Smooth muscle cell (in vitro differentiated cells): ENCODE results near the gene SNX7. TPM values are rescaled to one million over a fixed set of nuclear protein-coding genes. Genes with fewer than 3 reads are reported as not detected.

ENCODE experiments used
- DNase-seq: peaks from one replicate; lab custom pipeline; 2025; ENCODE audit not compliant: unreplicated experiment; lab: John Stamatoyannopoulos, UW
- H2AFZ ChIP-seq: fragments of 200-600 bp; sonication (generic); 2 replicates; pipeline ENCODE4 v1.6.0; 2016; ENCODE audit warnings: antibody characterized with exemption, low read depth, mild to moderate bottlenecking
- H3F3A ChIP-seq: fragments of 200-600 bp; sonication (generic); 2 replicates; pipeline ENCODE4 v1.6.0; 2017; ENCODE audit warnings: antibody characterized with exemption, low read depth
- H3K27ac ChIP-seq: fragments of 200-600 bp; sonication (generic); 2 replicates; pipeline ENCODE4 v1.5.1; 2016; ENCODE audit warnings: low read depth, mild to moderate bottlenecking
- H3K27me3 ChIP-seq: fragments of 200-600 bp; sonication (generic); 2 replicates; pipeline ENCODE4 v1.6.1; 2016; ENCODE audit warnings: low read depth, mild to moderate bottlenecking
- H3K36me3 ChIP-seq: fragments of 200-600 bp; sonication (generic); 2 replicates; pipeline ENCODE4 v1.5.1; 2016; ENCODE audit warnings: low read depth
- H3K4me1 ChIP-seq: fragments of 200-600 bp; sonication (generic); 2 replicates; pipeline ENCODE4 v1.5.1; 2016; ENCODE audit warnings: low read depth
- H3K4me2 ChIP-seq: fragments of 200-600 bp; sonication (generic); 2 replicates; pipeline ENCODE4 v1.6.0; 2016; ENCODE audit warnings: mild to moderate bottlenecking
- H3K4me3 ChIP-seq: fragments of 200-600 bp; sonication (generic); 2 replicates; pipeline ENCODE4 v1.5.1; 2016; ENCODE audit warnings: mild to moderate bottlenecking
- H3K79me2 ChIP-seq: fragments of 200-600 bp; sonication (generic); 2 replicates; pipeline ENCODE4 v1.6.0; 2016; ENCODE audit warnings: low read depth, mild to moderate bottlenecking
- H3K9ac ChIP-seq: fragments of 200-600 bp; sonication (generic); 2 replicates; pipeline ENCODE4 v1.6.0; 2016; ENCODE audit warnings: low read depth
- H3K9me3 ChIP-seq: fragments of 200-600 bp; sonication (generic); replicated peaks from 2 replicates; pipeline ENCODE4 v1.5.1; 2016; ENCODE audit warnings: low read depth
- H4K20me1 ChIP-seq: fragments of 200-600 bp; sonication (generic); 2 replicates; pipeline ENCODE4 v1.6.0; 2016; ENCODE audit warnings: low read depth
- CTCF ChIP-seq: fragments of 200-600 bp; sonication (generic); IDR thresholded peaks from 2 replicates; pipeline ENCODE4 v1.5.1; 2017; ENCODE audit warnings: borderline replicate concordance, mild to moderate bottlenecking, antibody characterized with exemption; ENCODE audit not compliant: insufficient read depth, poor library complexity, severe bottlenecking
- WGBS: methylation state at CpG from one replicate; pipeline ENCODE4 v1.1.7; 2016; ENCODE audit warnings: low lambda C conversion rate; 5-methylcytosine and 5-hydroxymethylcytosine counted together
- polyA plus RNA-seq: library from polyadenylated mRNA; unstranded; fragments of >200 nt; fragmentation: Nextera tagmentation; extraction: Ambion mirVana; gene quantifications from 2 replicates; pipeline ENCODE4 v1.2.1, GENCODE V29; 2016
- total RNA-seq: library from RNA; depleted of rRNA; stranded (reverse); fragments of >200 nt; gene quantifications from 2 replicates; pipeline ENCODE4 v1.2.3, GENCODE V29; 2014

SNX7 gene
- total and polyA plus RNA-seq, 2 experiments from 2014 or later: 40.0 to 46.0 TPM

- Histone ChIP-seq H3K27me3 (no peaks in the 10 kb centered on the region), H3K36me3 (no peaks in the 10 kb centered on the region), H3K4me3 (no peak overlapping the region), H4K20me1 (no peaks in the 10 kb centered on the region), H3K4me2 (no peak overlapping the region), H3K4me1 (no peaks in the 10 kb centered on the region), H2AFZ (no peak overlapping the region), H3K9me3 (no peaks in the 10 kb centered on the region), H3K79me2 (no peaks in the 10 kb centered on the region), H3K27ac (no peak overlapping the region), H3F3A (no peaks in the 10 kb centered on the region), H3K9ac (no peak overlapping the region)
- 89% methylated on average over 2 of the region's 2 CpGs for WGBS
- no peak for TF ChIP-seq CTCF
- DNase-seq: no peak
Observed at GRCh38 chr1:98781906-98782305, 120.4 kb downstream of the SNX7 start.

DNA sequence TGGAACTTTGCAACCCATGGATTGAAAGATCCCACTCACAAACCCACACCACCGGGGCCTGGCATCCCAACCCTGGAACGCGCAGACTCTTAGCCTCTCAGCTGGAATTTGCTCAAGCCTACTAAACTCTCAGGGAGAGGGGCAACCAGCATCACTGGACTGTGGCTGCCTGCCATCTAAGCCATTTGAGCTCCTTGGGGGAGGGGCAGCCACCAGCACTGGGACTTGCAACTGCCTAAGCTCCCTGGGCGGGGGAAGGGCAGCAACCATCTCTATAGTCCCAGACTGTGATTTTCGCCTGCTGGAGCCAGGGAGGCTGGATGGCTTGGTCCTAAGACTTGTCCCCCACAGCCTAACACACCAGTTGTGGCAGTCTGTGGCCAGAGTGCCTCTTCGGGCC lies 122.3 kb downstream of the SNX7 start:
- no peaks in the 10 kb centered on the region for H3K9me3 ChIP-seq
- no peaks in the 10 kb centered on the region for H3K27me3 ChIP-seq
- H3K9ac ChIP-seq: no peak overlapping the region
- H3K36me3 ChIP-seq: no peaks in the 10 kb centered on the region
- H3F3A ChIP-seq: no peaks in the 10 kb centered on the region
- no peak for DNase-seq
- no peaks in the 10 kb centered on the region for H3K79me2 ChIP-seq
- no peaks in the 10 kb centered on the region for H4K20me1 ChIP-seq
- H3K4me1 ChIP-seq: no peaks in the 10 kb centered on the region
- no peak overlapping the region for H3K4me3 ChIP-seq
- WGBS: 94% methylated on average over 6 of the region's 6 CpGs
- H3K27ac ChIP-seq: no peak overlapping the region
- no peak for TF ChIP-seq CTCF
- no peak overlapping the region for H3K4me2 ChIP-seq
- H2AFZ ChIP-seq: no peak overlapping the region

DNA sequence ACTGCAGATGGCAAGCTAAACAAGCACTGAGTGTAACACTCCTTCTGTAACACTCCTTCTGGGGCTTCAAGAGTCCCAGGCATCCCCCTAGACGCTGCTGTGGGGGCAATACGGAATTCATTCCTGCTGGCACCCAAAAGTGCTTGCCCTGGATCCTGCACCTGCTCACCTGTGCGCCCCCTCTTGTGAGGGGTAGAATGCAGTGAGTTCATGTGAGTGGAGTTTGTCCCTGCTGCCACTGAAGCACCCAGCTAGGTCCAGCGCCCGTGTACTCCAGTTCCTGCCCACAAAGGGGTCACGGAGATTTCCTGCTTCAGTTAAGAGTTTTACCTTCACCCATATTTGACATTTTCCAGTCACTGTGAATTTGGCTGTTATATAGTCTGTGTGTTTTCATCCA lies 130.0 kb downstream of the SNX7 start:
- Histone ChIP-seq H3K27ac (no peak overlapping the region), H3F3A (no peaks in the 10 kb centered on the region), H3K9me3 (no peaks in the 10 kb centered on the region), H3K27me3 (no peaks in the 10 kb centered on the region), H2AFZ (no peak overlapping the region), H4K20me1 (no peaks in the 10 kb centered on the region), H3K9ac (no peak overlapping the region), H3K79me2 (no peaks in the 10 kb centered on the region), H3K4me3 (no peak overlapping the region), H3K4me1 (no peaks in the 10 kb centered on the region), H3K36me3 (no peaks in the 10 kb centered on the region), H3K4me2 (no peak overlapping the region)
- TF ChIP-seq CTCF: no peak
- no peak for DNase-seq
- WGBS: 83% methylated on average over 6 of the region's 6 CpGs

- no peak overlapping the region for H3K9ac ChIP-seq
- no peaks in the 10 kb centered on the region for H4K20me1 ChIP-seq
- TF ChIP-seq CTCF: no peak
- no peaks in the 10 kb centered on the region for H3K36me3 ChIP-seq
- no peak overlapping the region for H3K27ac ChIP-seq
- H3K27me3 ChIP-seq: no peaks in the 10 kb centered on the region
- H3K4me1 ChIP-seq: no peaks in the 10 kb centered on the region
- no peak overlapping the region for H2AFZ ChIP-seq
- DNase-seq: no peak
- H3F3A ChIP-seq: no peaks in the 10 kb centered on the region
- H3K4me2 ChIP-seq: no peak overlapping the region
- WGBS: 41% methylated on average over 1 of the region's 1 CpG
- H3K9me3 ChIP-seq: no peaks in the 10 kb centered on the region
- no peak overlapping the region for H3K4me3 ChIP-seq
- H3K79me2 ChIP-seq: no peaks in the 10 kb centered on the region
Observed at GRCh38 chr1:98792123-98792522, 130.6 kb downstream of the SNX7 start.
